Glomerular endothelial cell (primary cell): ENCODE results near the gene IRX3. TPM values are rescaled to one million over a fixed set of nuclear protein-coding genes. Genes with fewer than 3 reads are reported as not detected.

Source experiments
- DNase-seq: peaks from one replicate; pipeline ENCODE4 v3.0.0-alpha.2; 2011; ENCODE audit warnings: low read depth, low spot score; ENCODE audit errors: extremely low read depth
- total RNA-seq: library from RNA; depleted of rRNA; stranded (reverse); fragments of >200 nt; gene quantifications from 2 replicates; pipeline ENCODE4 v1.2.3, GENCODE V29; 2015

Gene IRX3
- total RNA-seq, 1 donor from 2014 or later: 2.4 TPM

DNA sequence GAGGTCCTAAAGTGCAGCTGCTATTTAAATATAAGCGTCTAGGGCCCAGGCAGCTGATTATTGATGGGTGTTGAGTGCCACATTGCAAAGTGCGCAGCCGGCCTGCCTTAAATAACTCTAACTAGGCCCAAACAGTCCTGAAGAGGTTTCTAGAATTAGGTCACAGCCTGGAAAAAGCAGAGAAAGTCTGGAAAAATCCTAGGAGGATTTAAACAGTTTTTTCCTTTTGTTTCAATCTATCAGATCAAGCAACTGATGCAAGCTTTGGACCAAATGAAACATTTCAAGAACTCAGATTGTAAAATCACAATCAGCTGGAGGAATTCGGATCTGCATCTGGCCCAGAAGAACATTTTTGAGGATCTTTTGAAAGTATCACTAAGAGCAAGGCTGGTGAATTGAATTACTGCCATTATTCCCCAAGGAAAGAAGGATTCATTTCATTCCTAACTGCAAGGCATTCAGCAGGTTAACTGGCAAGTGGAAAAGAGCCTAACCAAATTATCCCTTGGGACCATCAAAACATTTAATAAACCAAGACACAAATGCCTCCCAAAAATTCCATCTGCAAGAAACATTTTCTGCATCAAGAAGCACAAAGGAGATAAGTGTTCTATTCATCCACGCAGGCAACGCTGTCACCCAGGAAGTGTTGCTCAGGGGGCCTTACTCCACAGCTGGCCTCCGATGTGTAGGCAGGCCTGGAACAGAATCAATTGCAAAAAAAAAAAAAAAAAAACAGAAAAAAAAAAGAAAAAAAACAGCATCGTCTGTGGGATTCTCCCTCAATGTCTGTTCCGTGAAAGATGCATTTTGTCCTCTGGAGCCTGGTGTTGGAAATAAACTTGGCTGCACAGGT, 46.1 kb downstream of the IRX3 start:
- no peak for DNase-seq

DNA sequence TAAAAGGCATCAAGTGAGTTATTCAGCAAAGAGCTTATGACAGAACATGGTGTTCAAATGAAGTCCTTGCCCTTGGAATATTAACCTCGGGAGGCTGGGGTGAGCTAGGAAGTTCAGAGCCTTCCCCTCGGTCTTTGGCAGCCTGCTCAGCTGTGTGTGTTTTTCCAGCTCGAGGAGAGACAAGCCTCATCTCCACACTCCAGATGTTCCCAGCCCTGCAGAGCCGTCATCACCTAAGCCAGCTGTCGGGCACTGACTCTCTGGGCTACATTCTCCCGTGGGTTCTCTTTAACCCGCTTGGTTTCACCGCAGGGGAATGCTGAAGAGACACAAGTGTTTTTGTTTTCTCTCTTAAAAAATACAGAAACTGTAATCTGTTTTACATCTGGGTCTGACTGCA, 47.1 kb downstream of the IRX3 start:
- no peak for DNase-seq

- DNase-seq: no peak
Observed at GRCh38 chr16:54236773-54237172, 49.8 kb downstream of the IRX3 start.

DNA sequence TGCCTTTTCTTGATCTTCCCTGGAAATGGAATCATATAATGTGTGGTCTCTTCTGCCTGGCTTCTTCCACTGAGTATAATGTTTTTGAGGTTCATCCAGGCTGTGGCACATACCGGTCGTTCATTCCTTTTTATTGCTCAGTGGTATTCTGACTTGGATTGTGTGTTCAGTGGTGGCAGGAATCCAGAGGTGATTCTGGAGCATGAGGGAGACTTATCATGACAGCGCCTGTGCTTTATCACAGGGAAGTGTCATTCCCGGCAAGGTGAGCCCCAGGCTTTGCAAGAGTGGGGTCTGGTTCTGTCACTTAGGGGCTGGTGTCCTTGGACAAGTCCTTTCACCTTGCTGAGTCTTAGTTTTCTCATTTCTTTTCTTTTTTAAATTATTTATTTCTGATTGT, 53.0 kb downstream of the IRX3 start:
- no peak for DNase-seq
